ENCODE measurements around the gene MREG.
A peak's percentile ranks its signal among the peaks of the same experiment; 100 is the strongest.
"Not testable (repeated sequence)": the region's sequence is repeated elsewhere in the genome, so short reads cannot be mapped to it uniquely, and the experiment has no call there.

MREG gene

DNA sequence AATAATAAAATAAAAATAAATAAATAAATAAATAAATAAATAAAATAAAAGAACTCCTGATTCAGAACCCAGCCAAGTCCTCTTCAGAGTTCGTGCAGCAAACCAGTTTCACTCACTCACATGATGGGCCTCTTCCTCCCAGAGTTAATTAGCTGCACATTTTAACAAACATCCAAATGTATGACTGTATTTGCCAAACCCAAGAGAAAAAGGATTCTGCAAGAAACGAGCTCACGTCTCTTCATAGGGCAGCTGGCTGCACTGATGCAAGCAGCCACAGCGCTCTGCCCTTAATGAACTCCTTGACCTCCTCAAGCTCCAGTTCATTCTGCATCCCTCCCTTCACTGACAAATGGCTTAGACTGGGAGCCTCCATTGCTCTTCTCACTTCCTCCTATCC is 55.1 kb downstream of the MREG start:
- no peak for DNase-seq (ENCODE audit: low spot score)

DNA sequence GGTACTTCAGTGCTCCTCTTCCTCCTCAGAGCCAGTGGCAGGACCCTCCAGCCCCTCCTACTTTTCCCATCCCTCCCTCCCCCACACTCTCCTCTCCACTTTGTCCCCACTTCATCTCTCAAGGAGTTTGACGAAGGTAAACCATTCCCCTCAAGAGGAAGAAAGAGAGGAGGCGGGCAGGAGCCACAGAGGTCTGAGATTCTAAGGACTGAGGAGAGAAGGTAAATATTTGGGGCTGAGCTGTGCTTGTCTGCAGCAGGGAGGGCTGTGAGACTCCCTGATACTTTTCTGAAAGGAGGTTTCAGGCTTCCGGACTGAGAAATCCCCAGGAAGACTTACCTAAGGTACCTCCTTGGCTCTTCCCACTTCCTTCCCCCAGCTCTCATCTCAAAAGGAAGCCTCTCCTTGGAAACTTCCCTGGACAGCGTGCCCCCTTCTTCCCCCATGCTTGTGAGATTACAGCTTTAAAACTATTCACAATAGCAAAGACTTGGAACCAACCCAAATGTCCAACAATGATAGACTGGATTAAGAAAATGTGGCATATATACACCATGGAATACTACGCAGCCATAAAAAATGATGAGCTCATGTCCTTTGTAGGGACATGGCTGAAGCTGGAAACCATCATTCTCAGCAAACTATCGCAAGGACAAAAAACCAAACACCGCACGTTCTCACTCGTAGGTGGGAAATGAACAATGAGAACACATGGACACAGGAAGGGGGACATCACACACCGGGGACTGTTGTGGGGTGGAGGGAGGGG is 55.8 kb downstream of the MREG start:
- DNase-seq (ENCODE audit: low spot score): not testable (repeated sequence)

DNA sequence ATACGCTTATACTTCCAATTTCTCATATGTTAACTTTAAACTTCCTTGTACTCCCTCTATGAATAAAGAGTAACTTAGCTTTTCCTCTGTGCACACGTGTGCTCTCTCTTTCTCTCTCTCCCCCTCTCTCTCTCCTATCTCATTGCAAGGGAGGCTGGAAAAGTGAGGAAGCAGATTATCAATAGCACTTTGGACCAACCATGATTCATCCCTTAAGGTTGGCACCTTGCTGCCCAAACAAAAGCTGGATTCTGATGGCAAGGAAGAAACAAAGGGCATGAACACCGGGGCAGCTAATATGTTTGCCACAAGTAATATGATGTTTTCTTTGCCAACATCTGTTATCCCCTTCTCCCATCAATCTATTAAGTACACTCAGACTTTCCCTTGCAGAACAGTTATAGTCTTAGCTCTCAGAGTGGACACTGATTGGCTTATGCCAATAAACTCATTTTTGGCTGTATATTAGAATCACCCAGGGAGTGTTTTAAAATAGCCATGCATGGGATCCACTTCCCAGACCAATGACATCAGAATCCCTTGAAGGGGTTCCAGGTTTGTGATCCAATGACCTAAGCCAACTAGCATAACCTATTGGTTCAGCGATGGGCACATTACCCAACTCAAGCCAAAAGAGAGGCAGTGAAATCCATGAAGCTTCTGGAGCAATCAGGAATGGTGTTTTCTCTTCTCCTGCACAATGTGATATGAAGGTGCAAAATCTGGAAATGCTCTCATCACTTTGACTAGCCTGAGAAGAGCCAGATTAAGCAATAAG is 60.3 kb downstream of the MREG start:
- no peak for DNase-seq (ENCODE audit: low spot score)

DNA sequence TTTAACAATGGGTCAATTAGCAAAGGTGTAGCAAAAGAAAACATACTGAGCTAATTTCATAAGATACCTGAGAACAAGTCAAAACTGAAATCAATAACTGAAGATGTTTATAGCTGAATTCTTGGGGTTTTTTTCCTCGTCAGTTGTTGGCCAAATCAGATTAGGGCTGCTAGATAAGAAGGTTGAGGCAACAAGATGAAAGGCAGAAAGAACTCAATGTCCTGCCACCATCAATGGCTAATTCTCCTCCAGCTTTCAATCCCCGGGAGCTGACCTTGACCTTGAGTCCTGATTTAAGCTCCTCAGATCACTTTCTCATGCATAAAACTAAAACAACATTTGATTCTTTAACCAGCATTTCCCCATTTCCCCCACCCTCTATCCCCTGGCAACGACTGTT is 61.8 kb downstream of the MREG start:
- DNase-seq (ENCODE audit: low spot score): no peak

DNA sequence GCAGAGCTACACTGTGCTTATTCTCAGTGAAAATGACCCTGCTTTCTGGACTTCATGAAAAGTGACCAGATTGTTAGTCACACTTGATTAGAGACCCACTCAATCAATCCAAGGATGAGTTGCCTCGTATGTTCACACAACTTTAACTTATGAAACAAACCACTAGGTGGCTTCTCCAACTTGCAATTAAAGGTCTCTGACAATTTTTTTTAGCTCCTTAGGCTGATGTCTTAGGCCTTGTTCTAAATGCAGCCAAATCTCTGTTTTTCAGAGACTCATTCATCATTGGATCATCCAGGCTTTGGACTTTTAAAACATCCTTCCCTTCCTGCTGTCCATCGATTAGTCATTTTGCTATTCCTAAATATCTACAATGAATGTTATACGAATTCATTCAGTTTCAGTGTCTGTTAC is 63.4 kb downstream of the MREG start:
- DNase-seq (ENCODE audit: low spot score): no peak

DNA sequence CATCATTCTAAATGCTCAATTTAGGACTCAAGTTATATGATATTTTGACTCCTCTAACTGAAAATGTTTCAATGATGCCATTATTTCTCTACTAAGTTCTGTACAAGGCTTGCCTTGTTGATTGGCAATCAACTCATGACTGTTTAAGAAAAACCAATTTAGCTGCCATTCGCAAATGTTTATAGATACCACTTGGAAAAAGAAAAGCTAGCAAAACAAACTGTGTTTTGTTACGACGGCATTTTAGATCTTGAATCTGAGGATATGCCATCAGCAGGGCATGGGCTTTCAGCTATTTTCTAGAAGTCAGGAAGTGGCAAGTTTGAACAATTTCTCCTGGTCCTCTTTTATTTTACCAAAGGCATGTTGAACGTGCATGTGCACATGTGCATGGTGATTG is 65.3 kb downstream of the MREG start:
- no peak for DNase-seq (ENCODE audit: low spot score)

DNA sequence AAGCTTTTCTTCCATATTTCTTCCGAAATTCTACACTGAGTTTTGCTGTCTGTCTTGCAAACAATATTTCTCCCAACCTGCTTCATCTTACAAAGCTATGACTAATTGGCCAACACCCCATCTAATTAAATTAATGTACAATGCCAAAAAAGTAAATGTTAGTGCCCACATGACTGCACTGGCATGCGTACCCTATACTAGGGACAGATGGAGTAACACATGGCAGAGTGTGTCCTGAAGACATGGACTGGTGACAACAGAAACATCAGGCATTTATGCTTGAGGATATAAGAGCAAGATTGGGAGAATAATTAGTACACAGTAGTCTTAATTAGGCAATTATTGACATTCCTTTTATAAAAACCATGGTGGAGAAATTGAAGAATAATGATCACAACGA is 66.8 kb downstream of the MREG start:
- no peak for DNase-seq (ENCODE audit: low spot score)

DNA sequence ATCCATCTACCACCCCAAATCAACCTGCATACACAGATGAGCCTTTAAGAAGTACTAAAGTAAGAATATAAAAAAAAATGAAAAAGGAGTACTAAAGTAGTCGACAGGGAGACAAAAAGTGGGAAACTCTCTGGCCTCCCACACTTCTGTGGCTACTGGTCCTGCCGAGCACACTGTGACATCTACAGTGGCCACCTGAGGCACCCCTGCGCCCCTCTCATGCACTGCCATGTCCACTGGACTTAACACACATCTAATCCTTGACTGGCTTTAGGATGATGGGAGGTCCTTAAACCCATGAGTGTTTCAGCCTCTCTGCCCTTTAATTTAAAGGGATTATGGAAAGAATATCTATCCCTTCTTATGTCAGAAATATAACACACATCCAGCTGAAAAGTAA is 71.2 kb downstream of the MREG start:
- DNase-seq (ENCODE audit: low spot score): no peak

DNA sequence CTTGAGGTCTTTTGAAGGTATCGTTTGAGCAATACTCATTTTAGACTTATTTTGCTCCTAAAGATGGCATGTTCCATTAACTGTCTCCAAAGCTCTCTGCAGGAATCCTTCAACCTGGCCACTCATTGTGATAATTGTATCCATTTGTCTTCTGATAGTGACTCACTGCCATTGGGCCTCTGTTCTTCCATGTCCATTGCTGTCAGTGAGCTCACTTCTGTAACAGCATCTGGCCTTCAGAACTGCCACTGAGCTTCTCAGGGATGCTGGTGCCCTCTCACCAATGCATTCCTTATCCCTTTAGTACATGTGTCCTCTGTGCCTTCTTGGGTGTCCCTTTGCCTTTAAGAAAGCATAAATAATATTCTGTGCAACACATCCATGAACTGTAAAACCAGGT is 71.6 kb downstream of the MREG start:
- no peak for DNase-seq (ENCODE audit: low spot score)

DNA sequence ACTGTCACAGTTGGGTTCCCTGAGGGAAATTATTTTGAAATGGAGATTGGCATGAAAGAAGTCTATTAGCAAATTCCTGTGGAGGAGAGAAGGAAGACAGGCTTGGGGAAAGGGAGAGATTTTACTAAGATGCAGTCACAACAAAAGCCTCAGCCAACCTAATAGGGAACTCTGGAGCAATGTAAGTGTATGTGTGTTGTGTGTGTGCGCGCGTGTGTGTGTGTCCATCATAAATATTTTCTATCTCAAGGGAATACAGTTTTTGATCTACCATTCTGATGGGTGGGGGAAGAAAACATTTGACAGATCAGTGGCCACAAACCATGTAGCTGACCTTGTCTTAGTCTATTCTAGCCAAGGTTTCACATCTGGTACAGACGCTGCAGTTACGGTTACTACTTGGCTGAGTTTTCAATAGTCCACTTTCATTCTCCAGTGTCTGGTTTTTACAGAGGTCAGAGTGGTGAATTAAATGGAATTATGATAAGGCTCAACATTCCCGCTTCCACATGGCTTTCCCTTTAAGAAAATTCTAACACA is 72.6 kb downstream of the MREG start:
- no peak for DNase-seq (ENCODE audit: low spot score)

DNA sequence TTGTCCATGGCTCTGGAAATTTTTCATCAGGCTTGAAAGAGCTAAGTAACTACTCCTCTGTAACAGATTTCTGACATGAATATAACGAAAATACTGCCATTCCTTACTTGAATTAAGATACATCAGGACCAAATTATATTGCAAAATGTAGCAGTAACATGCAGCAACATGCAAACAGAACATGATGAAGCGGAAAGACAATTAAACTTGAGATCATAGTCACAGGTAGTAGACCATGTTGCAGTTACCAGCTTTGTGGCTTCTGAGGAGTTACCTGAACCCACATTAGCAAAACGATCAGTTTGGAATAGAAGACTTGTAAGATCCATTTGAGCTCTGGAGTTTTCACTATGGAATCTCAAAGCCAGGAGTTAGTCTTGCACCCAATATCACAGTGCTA is 76.2 kb downstream of the MREG start:
- DNase-seq (ENCODE audit: low spot score): no peak

DNA sequence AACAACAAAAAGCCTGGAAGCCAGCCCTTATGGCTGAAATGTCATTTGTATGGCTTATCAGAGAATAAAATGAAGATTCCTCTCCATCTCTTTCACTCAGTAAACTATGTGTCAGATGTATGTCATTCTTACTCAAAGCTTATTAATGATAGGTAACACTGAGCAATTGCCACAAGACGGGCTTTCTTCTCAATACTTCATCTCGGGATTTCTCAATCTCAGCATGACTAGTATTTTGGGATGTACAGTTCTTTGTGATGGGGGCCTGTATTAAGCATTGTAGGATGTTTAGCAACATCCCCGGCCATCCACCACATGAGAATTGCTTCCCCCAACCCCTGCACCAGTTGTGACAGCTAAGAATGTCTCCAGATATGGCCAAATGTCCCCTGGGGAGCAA is 80.2 kb downstream of the MREG start:
- no peak for DNase-seq (ENCODE audit: low spot score)

DNA sequence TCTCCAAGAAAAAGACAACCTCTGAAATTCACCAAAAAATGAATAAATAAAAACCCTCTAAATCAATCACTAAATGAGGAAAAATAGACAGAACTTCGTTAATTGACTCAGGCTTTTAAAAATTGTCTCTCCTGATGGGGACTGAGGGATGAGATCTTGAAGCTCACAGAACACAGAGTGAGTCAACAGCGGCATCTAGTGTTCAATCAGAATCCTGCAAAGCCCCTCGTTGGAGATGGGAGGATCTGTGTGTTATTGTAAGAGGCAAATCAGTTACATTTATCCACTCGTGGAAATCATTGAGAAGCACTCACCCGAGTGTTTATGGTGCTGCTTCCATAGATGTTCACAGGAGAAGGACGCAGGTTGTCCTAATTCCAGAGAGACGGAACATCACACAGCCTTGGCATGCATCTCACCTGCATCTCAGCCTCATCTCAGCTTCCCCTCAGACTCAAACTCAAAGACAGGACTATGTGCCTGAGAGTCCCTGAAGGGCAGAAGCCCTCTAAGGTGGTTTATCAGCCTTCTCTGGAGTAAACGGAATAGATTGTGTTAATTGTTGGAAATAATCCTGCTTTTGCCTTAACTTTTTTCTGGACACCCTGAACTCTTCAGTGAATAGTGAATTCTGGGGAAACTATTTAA is 82.0 kb downstream of the MREG start:
- DNase-seq (ENCODE audit: low spot score): peak; percentile 57

DNA sequence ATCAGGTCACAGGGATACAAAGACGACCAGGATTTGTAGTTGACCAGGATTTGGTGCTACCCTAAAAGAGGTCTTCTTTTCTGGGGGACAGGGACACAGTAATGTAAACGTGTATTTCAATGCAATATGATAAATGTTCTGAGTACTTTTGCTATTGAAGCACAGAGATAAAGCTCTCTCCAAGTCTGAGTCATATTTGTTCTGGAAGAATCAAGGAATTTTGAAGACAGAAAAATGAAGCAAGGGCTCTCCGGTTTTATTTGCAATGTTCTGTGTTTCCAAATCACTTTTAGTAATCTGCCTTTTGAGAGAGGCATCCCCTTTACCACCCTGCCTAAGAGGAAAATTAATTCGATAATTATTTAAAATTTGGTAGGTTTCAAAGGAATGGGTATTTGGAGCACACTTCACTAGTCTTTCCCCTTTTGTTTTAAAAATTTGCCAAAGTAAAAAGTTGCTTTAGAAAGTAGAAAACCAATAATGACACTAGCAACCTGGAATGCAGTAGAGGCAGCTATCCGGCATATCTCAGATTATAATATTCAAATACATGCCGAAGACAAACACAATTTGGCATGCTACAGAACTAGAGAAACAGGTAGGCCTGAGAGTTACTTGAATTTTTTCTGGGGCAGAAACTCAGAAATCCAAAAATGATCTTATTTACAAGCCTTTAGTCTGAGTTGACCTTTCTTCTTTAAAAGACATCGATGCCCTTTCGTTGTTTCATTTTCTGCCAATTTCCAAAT is 82.7 kb downstream of the MREG start:
- DNase-seq (ENCODE audit: low spot score): no peak

DNA sequence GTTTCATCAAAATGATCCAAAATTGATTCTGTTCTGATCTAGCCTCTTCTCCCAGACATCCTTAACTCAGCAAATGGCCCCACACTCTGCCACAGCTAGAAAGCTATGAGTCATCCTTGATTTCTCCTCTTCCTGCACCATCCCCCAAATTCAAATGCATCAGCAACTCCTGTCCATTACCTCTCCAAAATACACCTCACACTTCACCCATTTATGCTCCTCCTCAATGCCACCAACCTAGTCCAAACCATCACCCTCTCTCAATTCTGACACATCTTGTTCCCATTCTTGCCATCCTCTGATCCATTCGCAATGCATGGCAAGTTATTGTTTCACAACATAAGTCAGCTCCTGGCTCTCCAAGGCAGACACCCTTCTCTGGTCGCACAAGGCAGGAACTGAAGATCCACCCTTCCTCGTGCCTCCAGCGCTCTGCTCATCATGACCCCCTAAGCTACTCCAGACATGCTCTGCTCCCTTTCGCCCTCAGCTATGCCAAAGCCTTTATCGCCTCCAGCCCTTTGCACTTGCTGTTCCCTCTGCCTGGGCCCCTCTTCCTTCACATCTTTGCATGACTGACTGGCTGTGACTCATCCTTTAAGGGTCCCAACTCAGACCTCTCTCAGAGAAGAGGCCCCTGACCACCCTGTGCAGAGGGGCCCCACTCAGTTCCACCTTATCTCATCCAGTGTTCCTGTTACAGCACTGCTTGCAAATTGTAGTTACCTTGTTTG is 83.6 kb downstream of the MREG start:
- DNase-seq (ENCODE audit: low spot score): no peak

DNA sequence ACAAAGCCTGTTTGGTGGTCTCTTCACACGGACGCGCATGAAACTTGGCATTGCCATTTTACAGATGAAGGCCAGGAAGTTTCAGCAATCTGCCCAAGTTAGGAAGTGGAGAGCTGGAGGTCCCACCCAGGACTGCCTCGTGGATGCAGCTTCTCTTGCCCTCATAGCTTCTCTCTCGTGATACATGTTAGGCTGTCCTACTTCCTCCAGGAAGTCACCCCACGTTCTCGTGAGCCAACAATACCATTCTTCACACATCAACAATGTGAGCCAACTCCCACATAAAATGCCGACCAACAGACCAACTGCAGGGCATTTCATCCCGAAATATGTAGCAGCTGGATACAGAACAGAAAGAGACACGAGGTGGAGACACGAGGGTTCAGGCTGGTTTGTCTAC is 85.3 kb downstream of the MREG start:
- DNase-seq (ENCODE audit: low spot score): no peak

DNA sequence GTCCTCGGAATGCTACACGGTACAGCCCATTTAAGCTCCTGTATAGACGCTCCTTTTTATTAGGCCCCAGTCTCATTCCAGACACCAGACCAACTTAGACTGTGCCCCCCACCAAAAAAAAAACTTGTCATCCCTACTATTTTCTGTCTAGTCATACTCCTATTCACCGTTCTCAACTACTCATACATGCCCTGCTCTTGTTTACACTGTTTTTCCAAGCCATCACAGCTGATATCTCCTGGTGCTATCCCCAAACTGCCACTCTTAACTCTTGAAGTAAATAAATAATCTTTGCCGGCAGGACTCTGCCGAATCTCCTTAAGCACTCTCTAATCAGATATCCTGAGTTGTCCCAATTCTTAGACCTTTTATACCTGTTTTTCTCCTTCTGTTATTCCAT is 86.4 kb downstream of the MREG start:
- DNase-seq (ENCODE audit: low spot score): not testable (repeated sequence)

DNA sequence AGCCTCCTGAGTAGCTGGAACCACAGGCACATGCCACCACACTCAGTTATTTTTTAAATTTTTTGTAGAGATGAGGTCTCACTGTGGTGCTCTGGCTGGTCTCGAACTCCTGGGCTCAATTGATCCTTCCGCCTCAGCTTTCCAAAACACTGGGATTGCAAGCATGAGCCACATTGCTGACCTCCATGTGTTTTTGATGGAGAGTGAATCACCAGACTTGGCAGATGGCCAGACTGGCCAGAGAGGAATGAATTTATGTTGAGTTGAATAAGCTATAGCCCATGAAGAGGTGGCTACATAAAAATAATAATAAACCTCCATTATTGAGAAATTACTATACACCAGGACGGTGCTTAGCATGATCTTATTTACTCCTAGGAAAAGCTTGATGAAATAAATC is 91.5 kb downstream of the MREG start:
- no peak for DNase-seq (ENCODE audit: low spot score)

DNA sequence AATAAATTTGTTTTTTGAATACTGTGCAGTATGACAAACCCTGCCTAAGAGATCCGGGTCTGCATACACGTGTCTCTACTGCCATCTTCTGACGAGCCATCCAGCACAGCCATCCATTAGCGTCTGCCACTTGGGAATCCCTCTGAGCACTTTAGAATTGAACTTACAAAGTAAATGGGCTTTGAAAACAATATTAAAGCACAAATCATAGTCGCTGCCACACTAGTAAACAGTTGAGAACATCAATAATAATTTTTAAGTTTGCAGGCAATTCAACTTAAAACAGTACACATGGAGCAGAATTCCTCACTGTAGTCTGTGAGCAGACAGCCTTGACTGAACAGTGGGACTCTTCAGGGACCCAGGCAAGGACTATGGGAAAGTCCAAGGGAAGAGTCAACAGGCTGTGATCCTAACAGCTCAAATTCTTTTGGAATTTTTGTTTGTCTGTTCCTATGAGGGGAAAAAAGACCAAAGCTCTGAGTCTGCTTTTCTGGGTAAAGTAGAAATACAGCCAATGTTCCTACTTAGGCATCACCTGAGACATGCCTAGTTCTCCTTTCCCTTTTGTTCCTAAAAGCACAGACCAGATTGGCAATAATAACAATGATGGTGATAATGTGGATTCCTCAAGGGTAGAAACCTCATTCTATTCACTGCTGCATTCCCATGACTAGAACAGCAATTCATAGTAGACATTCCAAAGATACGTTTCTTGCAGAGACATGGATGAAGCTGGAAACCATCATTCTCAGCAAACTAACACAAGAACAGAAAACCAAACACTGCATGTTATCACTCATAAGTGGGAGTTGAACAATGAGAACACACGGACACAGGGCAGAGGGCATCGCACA is 92.9 kb downstream of the MREG start:
- peak; percentile 62 for DNase-seq (ENCODE audit: low spot score)

DNA sequence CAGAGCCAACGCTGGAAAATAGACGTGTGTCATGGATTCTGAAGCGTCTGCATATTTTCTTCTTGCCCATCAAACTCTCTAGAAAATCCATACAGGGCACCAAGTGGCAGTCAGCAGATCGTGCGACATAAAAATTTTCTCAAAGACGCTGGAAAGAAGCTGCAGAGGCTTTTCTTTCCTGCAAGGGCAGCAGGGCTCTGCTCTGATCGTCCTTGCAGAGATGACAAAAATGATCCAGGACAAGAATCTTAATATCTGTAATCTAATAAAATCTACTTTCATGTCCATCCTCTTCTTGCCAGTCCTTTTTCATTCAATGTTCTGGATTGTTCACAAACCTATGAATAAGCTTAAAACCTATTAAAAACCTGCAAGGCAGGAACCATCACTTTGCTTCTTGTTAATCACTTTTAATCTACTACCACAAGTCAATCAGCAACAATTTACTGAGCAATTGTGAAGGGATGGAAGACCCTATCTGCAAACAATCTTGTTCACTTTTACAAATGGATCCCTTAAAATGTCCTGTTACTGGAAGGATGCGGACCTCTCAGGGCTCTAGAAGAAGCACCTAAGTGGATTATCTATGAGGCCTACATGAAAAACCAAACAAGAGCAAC is 93.6 kb downstream of the MREG start:
- DNase-seq (ENCODE audit: low spot score): no peak
